ENCODE measurements around the gene NAA35.

NAA35 gene

DNA sequence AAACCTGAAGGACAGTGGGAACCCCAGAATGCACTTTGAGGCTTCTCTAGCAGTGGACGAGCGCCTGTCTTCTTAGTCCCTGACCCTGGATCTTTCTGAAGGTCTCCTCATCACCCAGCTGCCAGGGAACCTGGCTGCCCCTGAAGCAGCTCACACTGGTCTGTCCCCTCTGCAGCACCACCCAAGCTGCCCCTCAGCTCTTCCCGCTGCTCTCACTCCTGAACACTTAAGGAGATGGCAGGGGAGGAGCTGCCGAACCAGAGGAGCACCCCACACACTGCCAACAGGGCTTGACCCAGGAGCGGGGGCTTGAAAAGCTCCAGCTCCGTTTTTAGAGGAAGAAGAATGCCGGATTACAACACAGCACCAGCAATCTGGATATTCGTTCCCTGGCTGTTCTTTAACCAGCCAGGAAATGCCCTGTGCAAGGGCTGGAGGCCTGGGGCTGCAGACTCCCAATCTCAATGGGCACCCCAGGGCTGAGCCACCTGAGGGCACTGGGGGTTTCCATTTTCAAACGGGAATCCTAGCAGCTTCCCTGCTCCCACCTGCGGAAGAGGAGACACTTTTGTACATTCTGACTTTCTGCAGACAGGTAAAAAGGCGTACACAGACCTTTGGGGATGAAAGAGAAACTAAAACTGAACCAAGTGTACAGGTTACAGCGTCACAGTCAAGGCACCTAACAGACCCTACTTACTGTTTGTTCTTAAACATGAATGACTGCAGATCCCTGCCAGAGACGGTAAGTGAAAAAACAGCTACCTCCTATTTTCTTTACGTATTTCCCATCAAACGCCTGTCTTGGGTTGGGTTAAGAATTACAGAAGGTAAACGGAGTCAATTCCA is 122.1 kb downstream of the NAA35 start:
- no peak for DNase-seq (ENCODE audit: low read depth in 2 of 2)

DNA sequence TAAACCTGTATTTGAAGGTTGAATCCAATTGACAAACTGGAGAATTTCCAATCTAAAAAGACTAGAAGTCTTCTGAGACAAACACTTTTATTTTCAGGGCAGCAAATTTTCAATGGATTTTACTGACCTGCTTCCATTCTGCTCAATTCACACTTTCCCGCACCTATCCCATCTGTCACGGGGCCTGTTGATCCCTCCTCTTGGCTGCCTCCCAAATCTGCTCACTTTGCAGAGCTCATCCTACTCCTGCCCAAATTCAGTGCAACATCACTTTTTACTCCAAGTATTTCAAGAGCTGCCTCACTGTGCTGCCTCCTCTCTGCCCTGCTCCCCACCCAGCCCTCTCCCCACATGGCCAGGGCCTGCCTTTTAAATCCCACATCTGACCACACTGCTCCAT is 123.3 kb downstream of the NAA35 start:
- DNase-seq (ENCODE audit: low read depth in 2 of 2) = no peak

DNA sequence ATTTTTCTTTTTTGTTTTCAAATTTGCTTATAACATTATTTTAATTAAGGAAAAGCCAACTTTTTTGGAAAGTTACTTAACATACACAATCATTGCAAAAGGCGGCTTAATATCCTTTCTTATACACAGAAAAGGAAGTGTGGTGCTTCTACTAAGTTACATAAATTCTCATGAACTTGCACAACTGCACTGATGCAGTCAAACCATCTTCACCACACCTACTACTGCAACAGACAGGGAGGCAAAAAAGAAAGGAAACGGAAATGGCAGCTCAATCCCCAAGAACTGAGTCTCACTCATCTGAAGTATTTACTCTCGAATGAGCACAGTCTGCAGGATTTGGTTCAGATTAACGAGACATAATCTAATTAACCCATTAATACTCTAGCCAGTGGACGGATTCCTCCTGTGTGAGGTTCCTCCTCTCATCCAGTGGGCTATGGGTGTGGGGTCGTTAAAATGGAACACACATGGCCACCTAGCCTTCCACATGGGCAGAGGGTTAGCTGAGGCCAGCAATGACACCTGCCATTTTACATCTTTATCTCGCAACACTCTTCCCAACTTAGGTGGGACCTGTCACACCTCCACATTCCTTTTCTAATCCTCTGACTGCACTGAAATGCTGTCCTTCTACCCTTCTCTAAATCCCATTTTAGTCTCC is 128.4 kb downstream of the NAA35 start:
- DNase-seq (ENCODE audit: low read depth in 2 of 2) = no peak

Data from stimulated activated CD8-positive, alpha-beta memory T cell treated with anti-CD3 and anti-CD28 coated beads, Interleukin-2, amount 100 ng/mL, for 1 hour (primary cell).